GM20000 (cell line): ENCODE results near the gene MSRB2.

Source experiments
- DNase-seq: peaks from one replicate; pipeline ENCODE4 v3.0.0; 2012; ENCODE audit warnings: low spot score
- CTCF ChIP-seq: IDR thresholded peaks from 2 replicates; pipeline ENCODE4 v1.5.1; 2012; ENCODE audit warnings: mild to moderate bottlenecking, control low read depth; ENCODE audit errors: extremely low read depth, missing control alignments

Gene MSRB2

GRCh38 chr10:23088609-23089008 is 6.8 kb upstream of the MSRB2 start:
- no peak for DNase-seq
- TF ChIP-seq CTCF, result no peak

GRCh38 chr10:23094786-23095403 is 484 bp upstream of the MSRB2 start:
- DNase-seq, result no peak
- TF ChIP-seq CTCF, result no peak

- peak; percentile 63 for DNase-seq
- no peak for TF ChIP-seq CTCF
These were observed 805 bp downstream of the MSRB2 start for GRCh38 chr10:23095966-23096801.

- no peak for TF ChIP-seq CTCF
- DNase-seq, result no peak
These were observed 1.6 kb downstream of the MSRB2 start for GRCh38 chr10:23096802-23097549.

GRCh38 chr10:23099079-23099478 is 3.7 kb downstream of the MSRB2 start:
- TF ChIP-seq CTCF, result no peak
- no peak for DNase-seq

- no peak for TF ChIP-seq CTCF
- DNase-seq, result no peak
These were observed 4.4 kb downstream of the MSRB2 start for GRCh38 chr10:23099816-23100215.
